Stimulated activated CD8-positive, alpha-beta memory T cell treated with anti-CD3 and anti-CD28 coated beads, Interleukin-4, amount 100 ng/mL, for 1 hour (primary cell): ENCODE results near the gene CHD3.

Experiments used
- DNase-seq, 2 donors: peaks; one replicate each; pipeline ENCODE4 v3.0.0-alpha.2; 2020; ENCODE audit warnings: low read depth in 2 of 2, low spot score in 1 of 2

Gene CHD3

GRCh38 chr17:7893187-7893880 lies 4.7 kb downstream of the CHD3 start:
- no peak for DNase-seq

DNA sequence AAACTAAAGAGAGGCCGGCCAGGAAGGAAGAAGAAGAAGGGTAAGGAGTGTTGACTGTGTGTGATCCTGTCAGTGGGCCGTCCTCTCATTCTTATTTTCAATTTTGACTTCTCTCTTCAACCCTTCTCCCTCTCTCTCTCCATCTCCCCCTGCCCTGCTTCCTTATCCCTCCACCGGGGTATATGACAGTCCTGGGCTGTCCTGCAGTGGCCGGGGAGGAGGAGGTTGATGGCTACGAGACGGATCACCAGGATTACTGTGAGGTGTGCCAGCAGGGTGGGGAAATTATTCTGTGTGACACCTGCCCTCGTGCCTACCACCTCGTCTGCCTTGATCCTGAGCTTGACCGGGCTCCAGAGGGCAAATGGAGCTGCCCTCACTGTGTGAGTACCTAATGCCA lies 5.6 kb downstream of the CHD3 start:
- DNase-seq, result no peak

DNA sequence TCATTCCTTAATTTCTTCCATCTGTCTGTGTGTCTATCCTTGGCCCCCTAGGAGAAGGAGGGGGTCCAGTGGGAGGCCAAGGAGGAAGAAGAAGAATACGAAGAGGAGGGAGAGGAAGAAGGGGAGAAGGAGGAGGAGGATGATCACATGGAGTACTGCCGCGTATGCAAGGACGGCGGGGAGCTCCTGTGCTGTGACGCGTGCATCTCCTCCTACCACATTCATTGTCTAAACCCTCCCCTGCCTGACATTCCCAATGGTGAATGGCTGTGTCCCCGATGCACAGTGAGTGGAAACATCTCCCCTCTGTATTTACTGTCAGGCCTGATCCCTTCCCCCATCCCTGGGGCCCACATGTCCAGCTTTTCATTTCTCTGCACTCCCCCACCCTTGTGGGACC lies 6.3 kb downstream of the CHD3 start:
- DNase-seq, result no peak

- DNase-seq, result no peak
Measured at GRCh38 chr17:7897090-7897489, 8.5 kb downstream of the CHD3 start.

GRCh38 chr17:7897773-7898172 lies 9.2 kb downstream of the CHD3 start:
- no peak for DNase-seq

- no peak for DNase-seq
Measured at GRCh38 chr17:7903154-7904103, 14.8 kb downstream of the CHD3 start.

- no peak for DNase-seq
Measured at GRCh38 chr17:7909089-7909488, 20.5 kb downstream of the CHD3 start.

- no peak for DNase-seq
Measured at GRCh38 chr17:7910281-7910680, 21.7 kb downstream of the CHD3 start.

DNA sequence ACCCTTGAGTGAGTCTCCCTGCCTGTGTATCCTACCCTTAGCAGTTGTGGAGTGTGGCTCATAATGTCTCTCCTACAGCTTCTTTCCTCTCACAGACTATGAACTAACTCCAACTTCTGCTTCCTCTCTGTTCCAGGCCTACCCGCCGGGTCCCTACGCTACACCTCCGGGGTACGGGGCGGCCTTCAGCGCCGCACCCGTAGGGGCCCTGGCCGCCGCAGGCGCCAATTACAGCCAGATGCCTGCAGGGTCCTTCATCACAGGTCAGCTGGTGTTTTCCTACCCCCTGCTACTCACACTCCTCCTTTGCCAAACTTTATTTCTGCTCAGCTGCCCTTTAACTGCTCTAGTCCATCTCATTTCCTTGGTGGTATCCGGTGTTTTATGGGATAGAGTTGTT lies 22.1 kb downstream of the CHD3 start:
- no peak for DNase-seq

GRCh38 chr17:7911116-7911515 lies 22.5 kb downstream of the CHD3 start:
- no peak for DNase-seq

DNA sequence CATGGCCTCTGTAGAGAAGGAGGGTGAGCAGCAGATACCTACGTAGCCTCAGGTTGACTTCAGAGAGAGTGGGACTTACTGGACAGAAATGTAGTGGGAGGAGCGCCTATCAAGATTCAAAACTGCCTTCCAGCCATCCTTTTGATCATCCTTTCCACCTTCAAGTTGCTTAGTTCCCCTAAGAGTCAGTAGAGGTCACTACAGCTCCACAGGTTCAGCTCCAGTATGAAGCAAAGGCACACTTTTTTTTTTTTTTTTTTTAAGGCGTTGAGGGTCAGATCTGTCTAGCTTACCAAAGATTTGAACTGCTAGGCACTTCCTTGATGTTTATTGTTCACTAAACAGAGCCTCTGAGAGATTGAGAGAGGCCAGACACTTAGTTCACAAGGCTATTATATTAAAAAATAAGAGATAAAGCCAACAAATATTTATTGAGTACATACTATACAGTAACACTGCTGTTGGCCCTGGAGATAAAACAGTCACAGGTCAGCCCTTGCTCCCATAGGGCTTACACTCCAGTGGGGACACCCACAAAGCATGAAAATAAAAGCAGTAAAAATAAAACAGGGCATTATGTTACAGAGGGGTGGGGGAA lies 24.4 kb downstream of the CHD3 start:
- no peak for DNase-seq

DNA sequence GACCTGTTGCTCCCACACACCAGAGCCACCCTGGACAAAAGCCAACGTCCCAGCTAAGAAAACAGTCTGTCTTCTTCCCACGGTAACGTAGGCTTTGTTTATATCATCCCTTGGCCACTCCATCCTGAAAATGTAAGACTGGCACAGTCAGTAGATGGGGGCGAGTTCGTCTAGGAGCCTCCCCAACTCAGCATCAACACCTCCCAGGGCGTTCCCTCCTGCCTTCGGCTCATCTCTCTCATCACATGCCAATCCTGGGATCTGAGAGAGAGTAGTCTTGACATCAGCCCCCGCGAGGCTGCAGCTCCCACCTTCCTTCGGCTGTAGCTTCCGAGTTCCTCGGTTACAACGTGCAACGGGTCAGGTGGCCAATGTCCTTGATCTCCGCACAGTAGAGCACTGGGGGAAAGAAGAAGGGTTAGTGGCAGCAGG lies 26.6 kb downstream of the CHD3 start:
- DNase-seq, result no peak

DNA sequence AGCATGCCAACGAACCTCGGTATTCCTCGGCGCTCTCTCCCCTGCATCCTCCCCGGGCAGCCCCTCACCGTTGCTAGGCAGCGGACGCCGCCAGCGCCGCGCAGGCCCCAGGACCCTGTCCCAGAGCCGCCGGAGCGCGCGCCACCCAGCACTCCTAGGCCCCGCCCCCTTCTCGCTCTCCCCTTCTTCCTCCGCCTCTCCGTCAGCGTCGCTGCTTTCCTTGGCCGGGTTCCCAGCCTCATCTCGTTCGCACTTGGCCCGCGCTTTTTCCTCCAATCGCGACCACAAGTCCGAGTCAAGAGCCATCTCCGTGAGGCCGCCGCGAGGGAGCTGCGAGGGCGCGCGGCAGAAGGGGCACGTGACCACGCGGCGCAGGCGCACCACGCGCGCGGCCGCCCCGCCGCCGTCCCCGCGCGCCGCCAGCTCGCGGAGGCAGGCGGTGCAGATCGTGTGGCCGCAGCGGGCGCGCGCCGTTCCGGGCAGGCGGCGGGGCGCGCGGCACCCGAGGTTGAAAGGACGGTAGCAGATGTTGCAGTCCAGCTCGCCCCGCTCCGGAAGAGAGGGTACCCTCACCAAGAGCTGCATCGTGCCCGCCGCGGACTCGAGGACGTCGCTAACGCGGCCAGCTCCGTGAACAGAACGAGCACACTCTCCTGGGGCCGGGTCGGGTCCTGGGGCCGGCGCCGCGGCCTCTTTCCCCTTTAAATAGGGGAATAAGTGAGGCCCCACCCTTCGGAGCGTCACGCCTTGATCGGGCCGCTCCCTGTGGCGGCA lies 27.2 kb downstream of the CHD3 start, which contains the start of gene RNF227:
RNF227 (minus strand) TSS at position 679 of the 774 bp plus-strand sequence; CDS start at position 585, 94 bp downstream.
- DNase-seq, result peak; percentile 58 to 62

DNA sequence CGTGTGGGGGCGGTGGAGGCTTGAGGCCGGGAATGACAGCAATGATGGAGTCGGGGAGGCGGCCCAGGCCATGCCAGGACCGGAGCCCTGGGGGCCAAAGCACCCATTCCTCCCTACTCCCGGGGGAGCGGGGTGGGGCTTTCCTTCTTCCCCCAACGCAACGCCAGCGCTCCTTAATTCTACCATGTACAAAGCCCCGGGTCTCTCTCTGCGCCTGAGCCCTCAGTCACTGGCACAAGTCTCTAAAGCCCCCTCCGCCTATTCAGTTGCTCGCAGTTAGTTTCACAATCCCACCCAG lies 27.7 kb downstream of the CHD3 start:
- DNase-seq, result no peak

GRCh38 chr17:7916808-7917207 lies 28.2 kb downstream of the CHD3 start:
- no peak for DNase-seq

GRCh38 chr17:7922269-7922844 lies 33.8 kb downstream of the CHD3 start:
- DNase-seq, result no peak

- DNase-seq, result peak; percentile 55 to 68
Measured at GRCh38 chr17:7922845-7923628, 34.4 kb downstream of the CHD3 start.

GRCh38 chr17:7927596-7927995 lies 39.0 kb downstream of the CHD3 start:
- no peak for DNase-seq

DNA sequence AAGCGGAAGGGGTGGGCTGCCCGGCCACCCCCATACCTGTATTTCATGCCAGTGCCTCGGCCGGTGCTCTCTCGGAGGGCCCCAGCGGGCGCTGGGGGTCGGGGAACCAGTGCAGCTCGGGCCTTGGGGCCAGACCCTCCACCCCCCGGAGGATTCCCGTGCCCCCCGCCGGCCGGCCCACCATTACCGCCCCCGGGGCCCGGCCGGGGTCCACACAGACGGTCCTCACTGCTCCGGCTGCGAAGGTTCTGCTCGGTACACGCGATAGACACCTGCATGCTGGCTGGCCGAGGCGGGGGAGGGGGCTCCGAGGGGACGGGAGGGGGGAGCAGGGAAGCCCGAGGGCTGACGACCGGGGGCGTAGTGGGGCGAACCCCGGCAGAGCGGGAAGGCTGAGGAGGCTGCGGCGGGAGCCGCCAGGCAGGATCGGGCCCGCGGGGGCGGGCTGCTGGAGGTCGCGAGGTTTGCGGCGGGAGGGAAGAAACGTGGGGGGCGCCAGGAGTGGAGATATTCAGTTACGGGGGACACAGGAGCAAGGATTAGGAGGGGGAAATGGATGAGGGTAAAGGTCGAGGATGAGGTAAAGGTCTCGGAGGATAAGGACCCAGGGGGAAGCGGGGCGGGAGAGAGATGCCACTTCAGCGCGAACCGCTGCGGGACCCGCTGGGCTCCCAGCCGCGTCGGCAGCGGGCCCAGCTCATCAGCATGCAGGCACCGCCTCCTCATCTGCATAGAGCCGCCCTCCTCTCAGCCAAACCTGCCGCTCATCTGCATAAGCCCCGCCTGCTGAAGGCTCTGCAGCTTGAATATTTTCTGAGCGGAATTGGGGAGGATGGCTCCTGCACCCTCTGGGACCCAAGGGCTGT lies 40.8 kb downstream of the CHD3 start, which contains the start of gene KCNAB3:
KCNAB3 (minus strand) TSS at position 699 of the 866 bp plus-strand sequence; CDS start at position 278, 421 bp downstream.
- DNase-seq, result no peak
